ENCODE measurements around the gene APEH. TPM values are rescaled to one million over a fixed set of nuclear protein-coding genes. Genes with fewer than 3 reads are reported as not detected.

Gene APEH
- total RNA-seq, 1 donor from 2014 or later = 141 TPM

- no peaks in the 10 kb centered on the region for H3K27me3 ChIP-seq (ENCODE audit: control insufficient read depth, insufficient read depth, low read length)
- DNase-seq (ENCODE audit: low read depth) = no peak
- no peaks in the 10 kb centered on the region for H3K36me3 ChIP-seq (ENCODE audit: control insufficient read depth, insufficient read depth, low read length)
- TF ChIP-seq CTCF (IDR thresholded peaks at IDR 0.05; ENCODE audit: insufficient read depth, low read length, poor library complexity, severe bottlenecking) = no peak
- no peak overlapping the region for H3K4me3 ChIP-seq (ENCODE audit: low read depth, low read length)
Measured at GRCh38 chr3:49646236-49646635, 27.9 kb upstream of the APEH start.

DNA sequence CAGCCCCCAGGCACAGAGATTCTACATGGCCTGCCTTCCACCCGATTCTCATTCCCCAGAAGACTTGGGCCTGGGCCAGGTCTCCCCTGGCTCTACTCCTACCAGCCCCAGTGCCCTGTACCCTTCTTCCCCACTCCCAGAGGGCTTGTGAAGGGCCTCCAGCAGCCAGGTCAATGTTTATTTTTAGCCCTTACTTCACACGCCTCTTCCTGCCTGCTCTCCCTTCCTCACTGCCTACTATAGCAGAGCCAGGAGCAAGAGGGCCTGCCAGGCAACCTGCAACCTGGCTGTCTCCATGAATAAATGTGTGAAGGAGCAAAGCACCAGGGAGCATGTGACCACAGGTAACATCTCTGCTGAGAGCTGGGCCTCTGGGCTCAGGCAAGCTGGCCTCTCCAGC lies 26.4 kb upstream of the APEH start:
- H3K4me3 ChIP-seq (ENCODE audit: low read depth, low read length) = no peak overlapping the region
- no peaks in the 10 kb centered on the region for H3K36me3 ChIP-seq (ENCODE audit: control insufficient read depth, insufficient read depth, low read length)
- TF ChIP-seq CTCF (IDR thresholded peaks at IDR 0.05; ENCODE audit: insufficient read depth, low read length, poor library complexity, severe bottlenecking) = no peak
- no peak for DNase-seq (ENCODE audit: low read depth)
- H3K27me3 ChIP-seq (ENCODE audit: control insufficient read depth, insufficient read depth, low read length) = peaks cover under 1% of the 10 kb centered on the region

GRCh38 chr3:49648354-49649019 lies 25.7 kb upstream of the APEH start:
- H3K27me3 ChIP-seq (ENCODE audit: control insufficient read depth, insufficient read depth, low read length) = peaks cover 4% of the 10 kb centered on the region
- no peak overlapping the region for H3K4me3 ChIP-seq (ENCODE audit: low read depth, low read length)
- no peak for DNase-seq (ENCODE audit: low read depth)
- H3K36me3 ChIP-seq (ENCODE audit: control insufficient read depth, insufficient read depth, low read length) = no peaks in the 10 kb centered on the region
- TF ChIP-seq CTCF (IDR thresholded peaks at IDR 0.05; ENCODE audit: insufficient read depth, low read length, poor library complexity, severe bottlenecking) = no peak

GRCh38 chr3:49649576-49649975 lies 24.6 kb upstream of the APEH start:
- Histone ChIP-seq H3K4me3 (ENCODE audit: low read depth, low read length) (no peak overlapping the region), H3K36me3 (ENCODE audit: control insufficient read depth, insufficient read depth, low read length) (no peaks in the 10 kb centered on the region), H3K27me3 (ENCODE audit: control insufficient read depth, insufficient read depth, low read length) (peaks cover 5% of the 10 kb centered on the region)
- no peak for TF ChIP-seq CTCF (IDR thresholded peaks at IDR 0.05; ENCODE audit: insufficient read depth, low read length, poor library complexity, severe bottlenecking)
- DNase-seq (ENCODE audit: low read depth) = no peak

- Histone ChIP-seq H3K27me3 (ENCODE audit: control insufficient read depth, insufficient read depth, low read length) (peaks cover 7% of the 10 kb centered on the region), H3K36me3 (ENCODE audit: control insufficient read depth, insufficient read depth, low read length) (no peaks in the 10 kb centered on the region), H3K4me3 (ENCODE audit: low read depth, low read length) (no peak overlapping the region)
- no peak for TF ChIP-seq CTCF (IDR thresholded peaks at IDR 0.05; ENCODE audit: insufficient read depth, low read length, poor library complexity, severe bottlenecking)
- no peak for DNase-seq (ENCODE audit: low read depth)
Measured at GRCh38 chr3:49650177-49650576, 24.0 kb upstream of the APEH start.

DNA sequence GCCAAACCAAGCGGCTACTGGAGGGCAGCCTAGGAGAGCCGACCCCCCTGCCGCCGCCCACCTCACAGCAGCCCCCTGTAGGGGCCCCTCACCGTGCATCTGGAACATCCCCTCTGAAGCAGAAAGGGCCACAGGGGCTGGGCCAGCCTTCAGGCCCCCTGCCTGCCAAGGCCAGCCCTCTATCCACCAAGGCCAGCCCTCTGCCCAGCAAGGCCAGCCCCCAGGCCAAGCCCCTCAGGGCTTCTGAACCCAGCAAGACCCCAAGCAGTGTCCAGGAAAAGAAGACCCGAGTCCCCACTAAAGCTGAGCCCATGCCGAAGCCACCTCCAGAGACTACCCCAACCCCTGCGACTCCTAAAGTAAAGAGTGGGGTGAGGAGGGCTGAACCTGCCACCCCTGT lies 23.5 kb upstream of the APEH start:
- H3K4me3 ChIP-seq (ENCODE audit: low read depth, low read length) = no peak overlapping the region
- no peaks in the 10 kb centered on the region for H3K36me3 ChIP-seq (ENCODE audit: control insufficient read depth, insufficient read depth, low read length)
- DNase-seq (ENCODE audit: low read depth) = no peak
- peaks cover 10% of the 10 kb centered on the region for H3K27me3 ChIP-seq (ENCODE audit: control insufficient read depth, insufficient read depth, low read length)
- TF ChIP-seq CTCF (IDR thresholded peaks at IDR 0.05; ENCODE audit: insufficient read depth, low read length, poor library complexity, severe bottlenecking) = no peak
